Psoas muscle (tissue), 8 donors: ENCODE results near the gene SDE2. TPM values are rescaled to one million over a fixed set of nuclear protein-coding genes. Genes with fewer than 3 reads are reported as not detected.

Source experiments
- ATAC-seq, 4 donors: fragments of 200-7000 bp; cut with Tn5 transposase; one replicate each; pipeline ENCODE4 v1.9.1; 2020; ENCODE audit warnings: moderate library complexity in 3 of 4, mild to moderate bottlenecking in 2 of 4
- DNase-seq, 2 donors: peaks; one replicate each; pipeline ENCODE4 v3.0.0-alpha.2; 2020
- H3K27ac ChIP-seq: fragments of 200-600 bp; one replicate; pipeline ENCODE4 v1.8.0; 2022
- H3K27me3 ChIP-seq, 3 donors: fragments of 200-600 bp in 1 of 3; one replicate each; pipeline versions ENCODE4 v1.6.1 to v1.8.0; 2013 to 2022; ENCODE audit warnings: low read length in 2 of 3, mild to moderate bottlenecking in 2 of 3, moderate library complexity in 1 of 3; ENCODE audit not compliant: insufficient read depth in 3 of 3
- H3K36me3 ChIP-seq, 2 donors: fragments of 200-600 bp in 1 of 2; one replicate each; pipeline versions ENCODE4 v1.6.1 to v1.8.0; 2013 to 2022; ENCODE audit warnings: low read depth in 1 of 2, mild to moderate bottlenecking in 1 of 2, moderate library complexity in 1 of 2; ENCODE audit not compliant: insufficient read depth in 1 of 2
- H3K4me1 ChIP-seq: fragments of 200-600 bp; one replicate; pipeline ENCODE4 v1.8.0; 2022
- H3K4me3 ChIP-seq: fragments of 200-600 bp; one replicate; pipeline ENCODE4 v1.8.0; 2022; ENCODE audit warnings: mild to moderate bottlenecking
- H3K9me3 ChIP-seq: fragments of 200-600 bp; one replicate; pipeline ENCODE4 v1.8.0; 2022
- CTCF ChIP-seq: fragments of 200-600 bp; IDR thresholded peaks from one replicate; pipeline ENCODE4 v1.8.0; 2022; ENCODE audit warnings: antibody characterized with exemption
- WGBS, 3 donors: extraction: QIAGEN DNeasy Blood & Tissue Kit; methylation state at CpG; one replicate each; pipeline versions ENCODE4 v1.1.6 to v1.1.7; 2013; 5-methylcytosine and 5-hydroxymethylcytosine counted together
- intact Hi-C, 2 donors: fragments of 100-400 bp; cut with DNase I; formaldehyde crosslinking; loops; one replicate each; pipeline versions ENCODE4 v1.11.0 to v1.14.2; 2022
- polyA plus RNA-seq, 3 donors: library from polyadenylated mRNA; stranded (reverse); fragments of 200-250 nt; gene quantifications; one replicate each; pipeline ENCODE4 v1.2.3, GENCODE V29; 2013
- total RNA-seq, 4 donors: library from RNA; stranded (reverse); fragmentation: NEBNext Ultra II Directional in 2 of 4; extraction: Animal tissue kit (Norgen Biotek cat#: 25700) in 2 of 4; gene quantifications; one replicate each; pipeline versions ENCODE4 v1.2.1 to v1.2.4, GENCODE V29; 2021 to 2023
- donor health status: healthy with polysubstance abuse.
- donor health status: DM: no; HTN: no; CAD: no; lungs with moderate emphysema.
- donor health status: Bipolar disorder and iron deficiency.
- donor health status: healthy.
- donor health status: DM: yes; HTN: yes; CAD: no.
- donor health status: DM: no; HTN: no; CAD: no.
- donor health status: DM: no; HTN: no; CAD: no.
- donor health status: DM: yes; HTN: yes; CAD: no.

The SDE2 gene
- total and polyA plus RNA-seq, 7 donors: 8.1 to 27.7 (median 19.5) TPM

GRCh38 chr1:225934711-225935110 lies 64.4 kb downstream of the SDE2 start:
- no peaks in the 10 kb centered on the region for H3K4me1 ChIP-seq
- H3K27me3 ChIP-seq: no peaks in the 10 kb centered on the region
- H3K9me3 ChIP-seq: no peaks in the 10 kb centered on the region
- no peak overlapping the region for H3K4me3 ChIP-seq
- TF ChIP-seq CTCF: no peak
- no peak for DNase-seq
- no peak for ATAC-seq
- intact Hi-C loops: no loop called here
- WGBS, 3 donors: 96 to 98% (median 96%) methylated on average over 5 of the region's 5 CpGs
- no peak overlapping the region for H3K27ac ChIP-seq
- H3K36me3 ChIP-seq: no peaks in the 10 kb centered on the region

GRCh38 chr1:225933072-225933471 lies 66.1 kb downstream of the SDE2 start:
- no peaks in the 10 kb centered on the region for H3K36me3 ChIP-seq
- no peaks in the 10 kb centered on the region for H3K27me3 ChIP-seq
- DNase-seq (no peak), ATAC-seq (no peak)
- 90 to 92% (median 92%) methylated on average over 2 of the region's 2 CpGs for WGBS, 3 donors
- no peak for TF ChIP-seq CTCF
- no peak overlapping the region for H3K27ac ChIP-seq
- intact Hi-C loops: no loop called here
- no peaks in the 10 kb centered on the region for H3K9me3 ChIP-seq
- H3K4me3 ChIP-seq: no peak overlapping the region
- H3K4me1 ChIP-seq: no peaks in the 10 kb centered on the region

Other genes with a start within 250 kb of the SDE2 start
- gene SRP9, start 221.5 kb downstream of the SDE2 start, total RNA-seq: 100 to 1,000 TPM; 137 to 199 (median 154) TPM
- 100 to 1,000 TPM; 137 to 216 (median 143) TPM for gene SRP9, start 221.5 kb downstream of the SDE2 start, polyA plus RNA-seq
- 100 to 1,000 TPM in 2 of 4 donors, 10 to 100 TPM in 2; 65.8 to 209 (median 98.1) TPM for gene EPHX1, start 189.2 kb downstream of the SDE2 start, total RNA-seq
- 100 to 1,000 TPM in 1 of 3 donors, 10 to 100 TPM in 2; 19.4 to 118 (median 60.4) TPM for gene EPHX1, start 189.2 kb downstream of the SDE2 start, polyA plus RNA-seq
- gene TMEM63A, start 117.0 kb downstream of the SDE2 start, total RNA-seq: 10 to 100 TPM; 12.7 to 17.9 (median 16.0) TPM
- 10 to 100 TPM in 2 of 3 donors, 1 to 10 TPM in 1; 7.1 to 14.2 (median 11.4) TPM for gene TMEM63A, start 117.0 kb downstream of the SDE2 start, polyA plus RNA-seq
- gene LEFTY1, start 110.2 kb downstream of the SDE2 start, total RNA-seq: under 1 TPM in 1 of 4 donors, not detected in 3; 0.26 TPM
- under 1 TPM in 2 of 3 donors, not detected in 1; 0.08 to 0.13 TPM for gene LEFTY1, start 110.2 kb downstream of the SDE2 start, polyA plus RNA-seq
- gene PYCR2, start 75.1 kb downstream of the SDE2 start, total RNA-seq: 10 to 100 TPM; 46.0 to 59.4 (median 53.7) TPM
- gene PYCR2, start 75.1 kb downstream of the SDE2 start, polyA plus RNA-seq: 10 to 100 TPM; 34.9 to 70.2 (median 41.4) TPM
- gene LEFTY2, start 58.1 kb downstream of the SDE2 start, total RNA-seq: 1 to 10 TPM in 1 of 4 donors, under 1 TPM in 2, not detected in 1; 0.13 to 1.2 (median 0.42) TPM
- gene LEFTY2, start 58.1 kb downstream of the SDE2 start, polyA plus RNA-seq: under 1 TPM in 2 of 3 donors, not detected in 1; 0.03 to 0.10 TPM
- 100 to 1,000 TPM; 187 to 284 (median 210) TPM for gene H3-3A, start 63.4 kb upstream of the SDE2 start, total RNA-seq
- 100 to 1,000 TPM; 210 to 222 (median 210) TPM for gene H3-3A, start 63.4 kb upstream of the SDE2 start, polyA plus RNA-seq
- 10 to 100 TPM; 27.5 to 35.0 (median 29.4) TPM for gene ACBD3, start 187.4 kb upstream of the SDE2 start, total RNA-seq
- 10 to 100 TPM; 13.4 to 32.4 (median 21.7) TPM for gene ACBD3, start 187.4 kb upstream of the SDE2 start, polyA plus RNA-seq
- gene MIXL1, start 224.3 kb upstream of the SDE2 start, total RNA-seq: not detected
- gene MIXL1, start 224.3 kb upstream of the SDE2 start, polyA plus RNA-seq: under 1 TPM in 1 of 3 donors, not detected in 2; 0.01 TPM